Activated CD4-positive, CD25-positive, alpha-beta regulatory T cell treated with anti-CD3 and anti-CD28 coated beads, Interleukin-2, amount 50 U/mL, for 16 hours (primary cell): Measurements from ENCODE around the gene KATNAL2.

Experiments used
- DNase-seq: peaks from one replicate; pipeline ENCODE4 v3.0.0-alpha.2; 2020; ENCODE audit warnings: low read depth, low spot score

The KATNAL2 gene

DNA sequence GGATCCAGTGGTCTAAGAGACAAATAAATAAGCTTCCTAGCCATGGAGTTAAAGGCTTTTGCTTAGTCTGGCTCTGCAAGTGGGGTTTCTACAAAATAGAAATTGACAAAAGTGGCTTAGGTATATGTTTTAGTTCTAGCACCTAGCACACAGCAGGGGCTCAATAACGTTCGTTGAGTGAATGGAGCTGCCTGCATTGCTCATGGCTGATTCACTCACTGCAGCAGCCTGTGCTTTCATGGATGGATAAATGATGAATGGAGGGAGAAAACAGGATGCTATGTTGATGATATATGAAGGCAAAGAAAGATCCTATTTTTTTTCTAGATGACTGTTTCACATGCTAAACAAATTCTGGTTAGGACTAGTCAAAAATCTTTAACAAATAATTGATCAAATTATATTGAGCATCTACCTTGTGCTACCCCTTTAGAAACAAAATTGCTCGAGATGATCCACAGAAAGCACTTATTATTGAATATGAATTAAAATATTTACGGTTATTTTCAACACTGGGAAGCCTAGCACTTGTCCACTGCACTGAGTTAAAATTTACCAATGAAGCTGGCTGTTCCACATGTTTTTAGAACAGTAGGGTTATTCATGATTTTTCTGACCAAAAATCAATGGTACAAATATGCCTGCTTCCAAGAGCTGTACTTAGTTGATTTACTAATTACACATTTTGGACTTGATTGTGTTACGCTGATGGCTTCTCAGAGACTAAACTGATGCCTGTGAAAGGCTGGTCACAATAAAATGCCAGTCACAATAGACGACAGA is 193.3 kb downstream of the KATNAL2 start:
- no peak for DNase-seq

DNA sequence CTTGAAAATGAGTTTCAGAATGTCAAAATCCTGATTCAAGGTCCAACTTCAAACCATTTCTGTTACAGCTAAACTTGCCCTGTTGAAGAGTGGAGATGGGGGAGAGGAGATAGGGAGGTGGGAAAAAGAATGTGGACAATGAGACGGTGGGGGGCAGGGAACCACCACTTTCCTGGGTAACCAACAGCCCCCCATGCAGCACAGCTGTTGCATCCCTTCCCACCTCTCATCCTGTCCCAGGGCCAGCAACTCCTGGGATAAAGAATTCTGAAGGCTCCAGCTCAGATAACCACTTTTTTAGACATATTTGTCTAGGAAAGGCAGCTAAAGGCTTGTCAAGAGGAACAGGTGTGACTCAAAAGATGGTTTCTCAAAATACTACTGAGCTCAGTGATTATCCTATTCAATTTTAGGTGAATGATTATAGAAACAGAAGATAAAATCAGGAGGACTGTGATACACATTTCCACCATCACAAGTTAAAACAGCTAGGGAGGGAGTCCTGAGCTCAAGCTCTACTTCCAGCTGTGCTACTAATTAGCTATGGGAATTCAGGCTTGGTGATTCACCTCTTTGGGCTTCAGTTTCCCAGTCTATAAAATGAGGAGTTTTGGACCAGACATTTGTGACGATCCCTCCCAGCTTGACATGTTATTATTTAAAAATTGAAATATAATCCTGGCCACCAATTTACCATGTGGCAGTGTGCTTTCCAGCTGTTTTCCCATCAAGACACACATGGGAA is 196.6 kb downstream of the KATNAL2 start:
- DNase-seq, result no peak

GRCh38 chr18:47115205-47115604 is 197.8 kb downstream of the KATNAL2 start:
- DNase-seq, result no peak

DNA sequence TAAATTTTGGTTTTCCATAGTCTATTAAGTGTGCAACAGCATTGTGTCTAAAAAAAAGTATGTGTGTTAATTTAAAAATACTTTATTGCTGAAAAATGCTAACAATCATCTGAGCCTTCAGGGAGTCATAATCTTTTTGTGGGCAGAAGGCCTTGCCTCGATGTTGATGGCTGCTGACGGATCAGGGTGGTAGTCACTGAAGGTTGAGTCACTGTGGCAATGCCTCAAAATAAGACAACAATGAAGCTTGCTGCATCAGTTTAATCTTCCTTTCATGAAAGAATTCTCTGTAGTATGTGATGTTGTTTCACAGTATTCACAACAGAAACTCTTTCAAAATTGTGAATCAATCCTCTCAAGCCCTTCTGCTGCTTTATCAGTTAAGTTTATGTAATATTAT is 201.6 kb downstream of the KATNAL2 start:
- DNase-seq, result no peak

DNA sequence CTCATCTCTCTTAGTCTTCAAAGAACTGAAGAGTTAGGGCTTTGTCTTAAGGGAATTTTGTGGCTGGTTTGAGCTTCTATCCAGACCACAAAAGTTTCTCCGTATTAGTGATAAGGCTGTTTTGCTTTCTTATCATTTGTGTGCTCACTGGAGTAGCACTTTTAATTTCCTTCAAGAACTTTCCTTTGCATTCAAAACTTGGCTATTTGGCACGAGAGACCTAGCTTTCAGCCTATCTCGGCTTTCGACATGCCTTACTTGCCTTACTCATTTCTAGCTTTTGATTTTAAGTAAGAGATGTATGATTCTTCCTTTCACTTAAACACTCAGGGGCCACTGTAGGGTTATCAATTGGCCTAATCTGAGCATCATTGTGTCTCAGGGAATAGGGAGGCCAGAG is 203.0 kb downstream of the KATNAL2 start:
- no peak for DNase-seq

DNA sequence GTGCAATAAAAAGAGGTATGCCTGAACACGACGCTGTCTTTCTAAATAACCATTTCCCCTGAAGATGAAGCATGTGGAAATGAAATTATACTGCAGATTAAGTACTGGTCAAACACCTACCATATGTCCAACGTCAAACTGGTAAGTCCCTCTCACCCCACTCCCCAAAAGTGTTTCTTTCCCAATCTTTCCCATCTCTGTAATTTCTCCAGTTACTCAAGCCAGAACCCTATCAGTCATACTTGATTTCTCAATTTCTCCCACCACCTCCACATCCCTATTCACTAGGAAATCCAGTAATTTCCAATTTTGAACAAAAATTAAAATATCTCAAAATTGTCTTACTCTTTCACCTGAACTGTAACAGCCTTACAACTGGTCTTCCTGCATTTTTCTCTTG is 203.7 kb downstream of the KATNAL2 start:
- DNase-seq, result no peak

- no peak for DNase-seq
These were observed 223.9 kb downstream of the KATNAL2 start for GRCh38 chr18:47141289-47141688.

- no peak for DNase-seq
These were observed 225.8 kb downstream of the KATNAL2 start for GRCh38 chr18:47143153-47143552.

DNA sequence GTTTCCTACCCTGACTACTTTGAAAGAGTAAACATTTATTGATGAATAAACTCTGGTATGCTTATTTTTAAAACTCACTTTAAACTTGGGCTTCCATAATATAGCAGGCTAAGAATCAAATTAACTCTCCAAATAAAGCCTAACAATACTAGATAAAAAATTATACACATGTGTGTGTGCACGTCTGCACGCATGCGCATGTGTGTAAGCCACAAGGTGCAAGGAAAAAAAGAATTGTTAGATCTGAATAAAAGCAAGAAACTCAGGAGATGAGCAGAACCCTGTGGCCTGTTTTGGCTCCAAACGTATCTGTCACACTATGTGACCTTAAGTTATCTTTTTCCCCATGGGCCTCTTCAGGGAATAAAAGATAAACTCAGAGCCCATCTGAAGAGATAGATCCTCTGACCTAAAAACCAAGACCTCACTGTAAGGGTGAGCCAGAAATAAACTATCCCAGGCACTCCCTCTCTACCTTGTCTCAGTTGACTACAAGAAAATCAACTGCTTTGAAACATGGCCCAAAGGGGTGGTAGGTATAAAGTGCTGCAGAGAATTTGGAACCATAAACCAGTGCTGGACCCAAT is 226.6 kb downstream of the KATNAL2 start:
- DNase-seq, result no peak

GRCh38 chr18:47146206-47146605 is 228.8 kb downstream of the KATNAL2 start:
- no peak for DNase-seq

- DNase-seq, result no peak
These were observed 232.1 kb downstream of the KATNAL2 start for GRCh38 chr18:47149457-47150028.

DNA sequence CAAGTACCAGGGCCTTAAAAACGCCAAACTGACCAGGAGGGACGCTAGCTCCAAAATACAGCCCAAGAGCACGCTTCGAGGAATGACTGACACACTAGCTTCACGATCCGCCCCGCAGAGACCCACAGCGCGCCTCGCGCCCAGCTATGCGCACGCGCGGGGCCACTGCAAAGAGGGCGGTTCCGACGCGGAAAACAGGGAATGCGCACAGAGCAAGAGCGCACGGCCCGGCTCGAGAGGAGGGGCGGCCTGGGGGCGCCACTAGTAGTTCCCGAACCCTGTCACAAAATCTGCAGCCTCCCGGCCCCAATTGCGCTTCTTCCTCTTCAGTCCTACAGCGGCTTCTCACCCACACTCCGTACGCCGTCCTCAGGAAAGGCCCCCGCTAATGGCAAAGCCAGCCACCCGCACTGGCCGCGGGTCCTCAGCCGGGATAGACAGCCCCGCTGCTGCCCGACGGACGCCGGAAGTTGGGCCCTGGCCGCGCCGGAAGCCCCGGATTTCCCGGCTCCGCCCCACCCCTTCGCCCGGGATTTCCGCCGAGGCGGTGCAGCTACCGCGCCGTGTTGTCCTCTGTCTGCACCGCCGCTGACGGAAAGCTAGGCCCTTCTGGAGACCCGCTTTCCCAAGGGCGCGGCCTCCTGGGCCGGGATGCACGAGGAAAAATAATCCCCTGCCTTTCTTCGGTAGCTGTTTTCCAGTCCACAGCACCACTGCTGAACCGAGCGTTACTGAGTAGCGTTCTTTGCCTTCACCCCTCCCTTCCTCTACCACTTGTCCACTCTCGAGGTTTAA is 232.8 kb downstream of the KATNAL2 start, which contains the start of gene HDHD2:
HDHD2 (minus strand) TSS at position 472 of the 795 bp plus-strand sequence. CDS start 14,061 bp downstream, outside the sequence.
- DNase-seq, result peak; percentile 47

- no peak for DNase-seq
These were observed 233.5 kb downstream of the KATNAL2 start for GRCh38 chr18:47150824-47151366.

DNA sequence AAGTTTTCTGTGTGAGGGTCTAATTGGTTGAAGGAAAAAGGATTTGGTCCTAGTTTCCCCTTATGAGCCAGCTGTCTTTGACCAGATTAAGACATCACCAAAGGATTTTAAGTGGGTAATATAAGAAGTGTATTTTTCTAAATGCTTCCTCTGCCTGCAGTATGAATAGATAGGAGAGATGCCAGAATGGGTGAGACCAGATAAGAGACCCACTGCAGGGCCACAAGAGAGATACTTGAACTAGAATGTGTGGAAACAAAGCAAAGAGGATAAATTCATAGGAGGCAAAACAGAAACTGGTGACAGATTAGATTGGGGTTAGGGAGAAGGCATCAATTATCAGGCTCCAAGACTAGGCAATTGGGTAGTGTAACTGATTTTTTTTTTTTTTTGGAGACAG is 234.0 kb downstream of the KATNAL2 start:
- DNase-seq, result no peak
